K562 (cell line): ENCODE measurements around the gene NOSIP. TPM values are rescaled to one million over a fixed set of nuclear protein-coding genes. Genes with fewer than 3 reads are reported as not detected.

Experiments
- GTF2E2 ChIP-seq: fragments of 200-800 bp; sonication (Bioruptor generic); IDR thresholded peaks from 2 replicates; pipeline ENCODE4 v1.6.1; 2016; ENCODE audit warnings: missing genetic modification characterization, missing compliant biosample characterization
- LEF1 ChIP-seq: fragments of 450-650 bp; IDR thresholded peaks from 2 replicates; pipeline ENCODE4 v1.6.1; 2016; ENCODE audit warnings: mild to moderate bottlenecking
- MXI1 ChIP-seq: IDR thresholded peaks from 2 replicates; pipeline ENCODE4 v1.6.1; 2011; ENCODE audit warnings: low read depth, mild to moderate bottlenecking, improper control_type of control experiment, low read length
- NFIC ChIP-seq: fragments of 450-650 bp; IDR thresholded peaks from 2 replicates; pipeline ENCODE4 v1.6.1; 2017; ENCODE audit warnings: mild to moderate bottlenecking, inconsistent platforms
- PHB2 ChIP-seq: fragments of 450-650 bp; IDR thresholded peaks from 2 replicates; pipeline ENCODE4 v1.6.1; 2017; ENCODE audit warnings: low read depth
- PRMT5 ChIP-seq: sonication (generic); formaldehyde crosslinking; IDR thresholded peaks from 2 replicates; pipeline ENCODE4 v1.5.0; 2020; ENCODE audit warnings: missing genetic modification reagents
- PTRF ChIP-seq: fragments of 450-650 bp; IDR thresholded peaks from 2 replicates; pipeline ENCODE4 v1.6.1; 2016; ENCODE audit warnings: mild to moderate bottlenecking, missing genetic modification characterization, missing compliant biosample characterization
- RCOR1 ChIP-seq, 2 experiments: IDR thresholded peaks; 2 replicates each; pipeline ENCODE4 v1.6.1; 2012; ENCODE audit warnings: low read depth in 2 of 2, low read length in 2 of 2, borderline replicate concordance in 1 of 2, improper control_type of control experiment in 1 of 2
- SAFB ChIP-seq: fragments of 200-400 bp; formaldehyde crosslinking; IDR thresholded peaks from 2 replicates; pipeline ENCODE4 v1.6.1; 2017; ENCODE audit warnings: low read depth, low read length, borderline replicate concordance
- SIN3A ChIP-seq, 2 experiments: fragments of 150-350 bp in 1 of 2; IDR thresholded peaks; 2 replicates each; pipeline ENCODE4 v1.6.1; 2011 to 2016; ENCODE audit warnings: borderline replicate concordance in 2 of 2, low read depth in 2 of 2, low read length in 2 of 2, mild to moderate bottlenecking in 2 of 2, moderate library complexity in 2 of 2; ENCODE audit not compliant: control insufficient read depth in 1 of 2
- SMARCB1 ChIP-seq: IDR thresholded peaks from 2 replicates; pipeline ENCODE4 v1.6.1; 2011; ENCODE audit warnings: improper control_type of control experiment, low read depth; ENCODE audit not compliant: insufficient read length
- SREBF1 ChIP-seq: fragments of 150-350 bp; IDR thresholded peaks from 2 replicates; pipeline ENCODE4 v1.6.1; 2014; ENCODE audit warnings: antibody characterized with exemption, low read depth, low read length, borderline replicate concordance
- ZNF175 ChIP-seq: fragments of 200-800 bp; sonication (Bioruptor generic); IDR thresholded peaks from 2 replicates; pipeline ENCODE4 v1.6.1; 2016; ENCODE audit warnings: low read depth, mild to moderate bottlenecking, missing genetic modification characterization, missing compliant biosample characterization
- ZNF253 ChIP-seq: fragments of 250-450 bp; sonication (Bioruptor Pico); conservative IDR thresholded peaks from 2 replicates; pipeline ENCODE4 v1.6.1; 2021; ENCODE audit warnings: mild to moderate bottlenecking
- ZNF384 ChIP-seq: IDR thresholded peaks from 2 replicates; pipeline ENCODE4 v1.6.1; 2012; ENCODE audit warnings: low read depth, low read length, improper control_type of control experiment
- ZNF695 ChIP-seq: fragments of 450-650 bp; formaldehyde crosslinking; IDR thresholded peaks from 2 replicates; pipeline ENCODE4 v1.4.0; 2020; ENCODE audit warnings: mild to moderate bottlenecking, moderate library complexity
- polyA plus RNA-seq, 8 experiments: library from polyadenylated mRNA; depleted of rRNA in 4 of 8; stranded (reverse) in 5 of 8; unstranded in 3 of 8; fragments of >200 nt; fragmentation: Nextera tagmentation in 2 of 8; fragmentation: Illumina TruSeq in 1 of 8; extraction: Ambion mirVana in 2 of 8; extraction: Trizol in 1 of 8; gene quantifications; 2 replicates each; pipeline versions ENCODE4 v1.2.1 to v1.2.3, GENCODE V29; 2011 to 2014; ENCODE audit warnings: inconsistent platforms in 1 of 8, missing spikeins in 1 of 8
- total RNA-seq, 7 experiments: library from RNA; depleted of rRNA in 6 of 7; stranded (reverse); fragments of >200 nt in 6 of 7; fragmentation: Illumina TruSeq in 2 of 7; extraction: Trizol in 2 of 7; gene quantifications; 2 replicates each; pipeline versions ENCODE4 v1.2.1 to v1.2.3, GENCODE V29; 2011 to 2021; ENCODE audit warnings: low replicate concordance in 1 of 7
- TF ChIP-seq, protein P1 (sequence below): sonication (generic); formaldehyde crosslinking; IDR thresholded peaks from 2 replicates; pipeline ENCODE4 v1.8.1; 2023; ENCODE audit warnings: mild to moderate bottlenecking, missing genetic modification reagents
- TF ChIP-seq, protein P2 (sequence below): fragments of 250-450 bp; sonication (Bioruptor Pico); IDR thresholded peaks from 2 replicates; pipeline ENCODE4 v1.4.0; 2020; ENCODE audit warnings: mild to moderate bottlenecking, moderate library complexity, borderline replicate concordance
- TF ChIP-seq, protein P3 (sequence below): fragments of 250-450 bp; sonication (Bioruptor Pico); IDR thresholded peaks from 2 replicates; pipeline ENCODE4 v1.8.0; 2021; ENCODE audit warnings: borderline replicate concordance, mild to moderate bottlenecking, moderate library complexity; ENCODE audit not compliant: poor library complexity, severe bottlenecking
- TF ChIP-seq, protein P4 (sequence below): sonication (generic); formaldehyde crosslinking; IDR thresholded peaks from 2 replicates; pipeline ENCODE4 v1.8.0; 2022; ENCODE audit warnings: mild to moderate bottlenecking, missing genetic modification reagents

The NOSIP gene
- total and polyA plus RNA-seq, 9 of the 15 experiments (the other 6 are each of a cell fraction or from before 2014, with no cell fraction given) = 14.4 to 153 (median 79.9) TPM

DNA sequence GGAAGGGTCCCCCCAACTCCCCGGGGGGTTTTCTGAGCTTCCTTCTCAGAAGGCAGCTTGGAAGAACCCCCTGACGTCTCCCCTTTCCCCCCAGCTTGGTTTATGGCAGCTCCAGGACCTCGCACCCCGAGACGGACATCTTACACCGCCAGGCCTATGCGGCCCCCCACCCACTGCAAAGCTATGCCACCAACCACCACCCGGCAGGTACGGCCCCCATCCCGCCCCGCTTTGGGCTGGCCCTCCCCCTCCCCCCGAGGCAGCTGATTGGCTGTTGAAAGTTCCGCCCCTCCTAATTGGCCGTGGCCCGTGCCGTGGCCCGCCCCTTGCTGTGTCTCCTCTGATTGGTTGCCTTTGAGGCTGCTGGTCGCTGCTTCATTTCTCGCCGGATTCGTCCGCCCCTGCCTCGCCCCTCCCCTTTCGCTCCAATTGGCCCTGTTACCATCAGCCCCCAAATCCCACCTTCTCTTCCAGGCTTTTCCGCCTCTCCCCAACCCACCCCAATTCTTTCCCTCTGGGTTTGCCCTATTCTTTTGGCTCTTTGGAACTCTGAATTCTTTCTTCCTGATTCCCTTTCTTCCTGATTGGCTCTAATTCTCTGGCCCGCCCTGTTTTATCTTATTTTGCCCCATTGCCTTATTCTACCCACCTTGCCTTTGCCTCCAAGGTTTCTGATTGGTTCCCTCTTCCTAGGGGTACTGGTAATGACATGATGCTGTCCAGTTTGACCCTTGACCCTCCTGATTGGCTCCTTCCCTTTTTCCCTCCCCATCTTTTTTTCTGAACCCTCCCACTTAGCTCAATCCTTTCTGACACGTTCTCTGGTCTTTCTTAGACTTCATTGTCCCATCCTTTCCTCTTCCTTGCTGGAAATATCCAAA is 13.1 kb upstream of the NOSIP start (continued):
- TF ChIP-seq, protein P1, sequence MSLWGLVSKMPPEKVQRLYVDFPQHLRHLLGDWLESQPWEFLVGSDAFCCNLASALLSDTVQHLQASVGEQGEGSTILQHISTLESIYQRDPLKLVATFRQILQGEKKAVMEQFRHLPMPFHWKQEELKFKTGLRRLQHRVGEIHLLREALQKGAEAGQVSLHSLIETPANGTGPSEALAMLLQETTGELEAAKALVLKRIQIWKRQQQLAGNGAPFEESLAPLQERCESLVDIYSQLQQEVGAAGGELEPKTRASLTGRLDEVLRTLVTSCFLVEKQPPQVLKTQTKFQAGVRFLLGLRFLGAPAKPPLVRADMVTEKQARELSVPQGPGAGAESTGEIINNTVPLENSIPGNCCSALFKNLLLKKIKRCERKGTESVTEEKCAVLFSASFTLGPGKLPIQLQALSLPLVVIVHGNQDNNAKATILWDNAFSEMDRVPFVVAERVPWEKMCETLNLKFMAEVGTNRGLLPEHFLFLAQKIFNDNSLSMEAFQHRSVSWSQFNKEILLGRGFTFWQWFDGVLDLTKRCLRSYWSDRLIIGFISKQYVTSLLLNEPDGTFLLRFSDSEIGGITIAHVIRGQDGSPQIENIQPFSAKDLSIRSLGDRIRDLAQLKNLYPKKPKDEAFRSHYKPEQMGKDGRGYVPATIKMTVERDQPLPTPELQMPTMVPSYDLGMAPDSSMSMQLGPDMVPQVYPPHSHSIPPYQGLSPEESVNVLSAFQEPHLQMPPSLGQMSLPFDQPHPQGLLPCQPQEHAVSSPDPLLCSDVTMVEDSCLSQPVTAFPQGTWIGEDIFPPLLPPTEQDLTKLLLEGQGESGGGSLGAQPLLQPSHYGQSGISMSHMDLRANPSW = no peak; the same call in 1 of the 2 replicates
- no peak for TF ChIP-seq MXI1
- TF ChIP-seq LEF1 = no peak
- no peak for TF ChIP-seq ZNF175 (CRISPR knock-in tag)
- TF ChIP-seq, protein P2, sequence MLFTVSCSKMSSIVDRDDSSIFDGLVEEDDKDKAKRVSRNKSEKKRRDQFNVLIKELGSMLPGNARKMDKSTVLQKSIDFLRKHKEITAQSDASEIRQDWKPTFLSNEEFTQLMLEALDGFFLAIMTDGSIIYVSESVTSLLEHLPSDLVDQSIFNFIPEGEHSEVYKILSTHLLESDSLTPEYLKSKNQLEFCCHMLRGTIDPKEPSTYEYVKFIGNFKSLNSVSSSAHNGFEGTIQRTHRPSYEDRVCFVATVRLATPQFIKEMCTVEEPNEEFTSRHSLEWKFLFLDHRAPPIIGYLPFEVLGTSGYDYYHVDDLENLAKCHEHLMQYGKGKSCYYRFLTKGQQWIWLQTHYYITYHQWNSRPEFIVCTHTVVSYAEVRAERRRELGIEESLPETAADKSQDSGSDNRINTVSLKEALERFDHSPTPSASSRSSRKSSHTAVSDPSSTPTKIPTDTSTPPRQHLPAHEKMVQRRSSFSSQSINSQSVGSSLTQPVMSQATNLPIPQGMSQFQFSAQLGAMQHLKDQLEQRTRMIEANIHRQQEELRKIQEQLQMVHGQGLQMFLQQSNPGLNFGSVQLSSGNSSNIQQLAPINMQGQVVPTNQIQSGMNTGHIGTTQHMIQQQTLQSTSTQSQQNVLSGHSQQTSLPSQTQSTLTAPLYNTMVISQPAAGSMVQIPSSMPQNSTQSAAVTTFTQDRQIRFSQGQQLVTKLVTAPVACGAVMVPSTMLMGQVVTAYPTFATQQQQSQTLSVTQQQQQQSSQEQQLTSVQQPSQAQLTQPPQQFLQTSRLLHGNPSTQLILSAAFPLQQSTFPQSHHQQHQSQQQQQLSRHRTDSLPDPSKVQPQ (CRISPR knock-in tag) = no peak
- TF ChIP-seq, protein P3, sequence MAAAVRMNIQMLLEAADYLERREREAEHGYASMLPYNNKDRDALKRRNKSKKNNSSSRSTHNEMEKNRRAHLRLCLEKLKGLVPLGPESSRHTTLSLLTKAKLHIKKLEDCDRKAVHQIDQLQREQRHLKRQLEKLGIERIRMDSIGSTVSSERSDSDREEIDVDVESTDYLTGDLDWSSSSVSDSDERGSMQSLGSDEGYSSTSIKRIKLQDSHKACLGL (CRISPR knock-in tag) = no peak
- TF ChIP-seq SAFB = no peak
- TF ChIP-seq SMARCB1 = no peak
- no peak for TF ChIP-seq SREBF1
- TF ChIP-seq ZNF384 = no peak
- TF ChIP-seq, protein P4, sequence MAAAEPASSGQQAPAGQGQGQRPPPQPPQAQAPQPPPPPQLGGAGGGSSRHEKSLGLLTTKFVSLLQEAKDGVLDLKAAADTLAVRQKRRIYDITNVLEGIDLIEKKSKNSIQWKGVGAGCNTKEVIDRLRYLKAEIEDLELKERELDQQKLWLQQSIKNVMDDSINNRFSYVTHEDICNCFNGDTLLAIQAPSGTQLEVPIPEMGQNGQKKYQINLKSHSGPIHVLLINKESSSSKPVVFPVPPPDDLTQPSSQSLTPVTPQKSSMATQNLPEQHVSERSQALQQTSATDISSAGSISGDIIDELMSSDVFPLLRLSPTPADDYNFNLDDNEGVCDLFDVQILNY (CRISPR knock-in tag) = no peak
- no peak for TF ChIP-seq NFIC
- TF ChIP-seq ZNF253 = no peak
- peak; percentile 28; the same call in 1 of the 2 replicates for TF ChIP-seq PHB2
- 0 out of 4 replicates have a peak, but pooled peaks of 1 of the 2 experiments have one; percentile 4 for TF ChIP-seq SIN3A (IDR thresholded peaks at IDR 0.05; ENCODE audit: borderline replicate concordance in 2 of 2, control insufficient read depth in 1 of 2, low read depth in 2 of 2, low read length in 2 of 2)
- no peak for TF ChIP-seq PTRF (tag)
- no peak for TF ChIP-seq ZNF695 (CRISPR knock-in tag)
- no peak for TF ChIP-seq PRMT5
- TF ChIP-seq RCOR1 (IDR thresholded peaks at IDR 0.05; ENCODE audit: borderline replicate concordance in 1 of 2, low read depth in 2 of 2, low read length in 2 of 2) = no peak
- TF ChIP-seq GTF2E2 (tag) = no peak
